Neuron (in vitro differentiated cells): ENCODE results near the gene KRTAP3-2.

Experiments used
- H2AFZ ChIP-seq: one replicate; pipeline ENCODE4 v1.6.1; 2013; ENCODE audit warnings: low read depth, mild to moderate bottlenecking, inconsistent platforms, low read length, moderate library complexity
- H3K27me3 ChIP-seq: one replicate; pipeline ENCODE4 v1.6.1; 2013; ENCODE audit warnings: low read length; ENCODE audit not compliant: insufficient read depth
- H3K36me3 ChIP-seq: one replicate; pipeline ENCODE4 v1.6.1; 2013; ENCODE audit warnings: low read length; ENCODE audit not compliant: insufficient read depth
- H3K4me1 ChIP-seq: one replicate; pipeline ENCODE4 v1.6.1; 2013; ENCODE audit warnings: low read length; ENCODE audit not compliant: insufficient read depth
- H3K4me3 ChIP-seq: 2 replicates; pipeline ENCODE4 v1.5.1; 2013; ENCODE audit warnings: mild to moderate bottlenecking, low read length, moderate library complexity
- H3K9me3 ChIP-seq: one replicate; pipeline ENCODE4 v1.6.1; 2013; ENCODE audit warnings: low read length

The KRTAP3-2 gene

DNA sequence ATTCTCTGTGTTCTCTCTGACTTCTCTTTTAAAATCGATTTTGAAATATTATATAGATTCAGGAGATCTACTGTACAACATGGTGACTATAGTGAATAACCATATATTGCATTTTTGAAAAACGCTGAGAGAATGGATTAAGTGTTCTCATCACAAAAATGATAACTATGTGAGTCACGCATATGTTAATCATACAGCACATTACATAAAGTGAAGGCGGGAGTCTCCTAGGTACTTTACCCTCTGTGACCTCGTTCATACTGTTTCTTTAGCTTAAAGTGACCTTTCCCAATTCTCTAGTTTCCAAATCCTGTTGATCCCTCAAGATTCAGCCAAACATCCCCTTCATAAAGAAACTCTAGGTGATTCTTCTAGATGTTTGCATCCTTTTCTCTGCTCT is 3.1 kb upstream of the KRTAP3-2 start:
- Histone ChIP-seq H3K36me3 (no peaks in the 10 kb centered on the region), H2AFZ (no peak overlapping the region), H3K4me3 (no peak overlapping the region), H3K9me3 (no peaks in the 10 kb centered on the region), H3K4me1 (no peaks in the 10 kb centered on the region), H3K27me3 (peaks cover 3% of the 10 kb centered on the region)

DNA sequence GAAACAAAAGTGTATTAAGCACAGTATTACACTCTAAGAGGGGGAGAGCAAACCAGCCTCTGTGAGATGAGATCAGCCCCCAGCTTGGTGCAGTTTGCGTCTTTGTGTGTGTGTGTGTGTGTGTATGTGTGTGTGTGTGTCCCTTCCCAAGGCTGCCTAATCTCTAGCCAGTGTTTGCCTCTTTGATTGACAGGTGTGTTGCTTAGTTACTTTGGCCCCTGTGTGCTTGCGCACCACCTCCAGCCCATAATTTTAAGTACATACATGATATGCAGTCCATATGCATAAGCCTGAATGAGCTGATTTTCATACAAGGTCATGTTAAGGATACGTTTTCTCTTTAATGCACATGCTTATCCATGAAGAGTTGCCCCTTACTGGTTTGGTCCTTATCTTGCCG is 2.1 kb upstream of the KRTAP3-2 start:
- Histone ChIP-seq H2AFZ (no peak overlapping the region), H3K36me3 (no peaks in the 10 kb centered on the region), H3K9me3 (no peaks in the 10 kb centered on the region), H3K4me1 (no peaks in the 10 kb centered on the region), H3K27me3 (peaks cover 3% of the 10 kb centered on the region), H3K4me3 (no peak overlapping the region)

DNA sequence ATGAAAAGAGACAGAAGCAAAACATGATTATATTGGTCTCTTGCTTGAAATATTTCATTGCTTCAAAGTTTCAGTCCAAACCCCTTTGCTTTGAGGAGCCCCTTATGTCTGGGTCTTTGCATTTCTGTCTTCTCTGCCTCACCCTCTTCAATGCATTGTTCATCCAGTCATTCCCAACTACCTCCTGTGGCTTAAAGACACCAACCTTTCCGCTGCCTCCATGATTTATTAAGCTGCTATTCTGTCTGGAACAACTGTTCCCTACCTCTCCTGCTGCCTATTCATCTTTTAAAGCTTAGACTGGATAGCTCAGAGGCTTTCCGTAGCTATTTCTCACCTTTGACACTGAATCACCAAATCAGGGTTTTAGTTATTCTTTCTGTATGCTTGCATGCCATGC is 2.3 kb downstream of the KRTAP3-2 start:
- Histone ChIP-seq H3K4me3 (no peak overlapping the region), H3K36me3 (no peaks in the 10 kb centered on the region), H3K27me3 (no peaks in the 10 kb centered on the region), H3K4me1 (no peaks in the 10 kb centered on the region), H3K9me3 (no peaks in the 10 kb centered on the region), H2AFZ (no peak overlapping the region)

DNA sequence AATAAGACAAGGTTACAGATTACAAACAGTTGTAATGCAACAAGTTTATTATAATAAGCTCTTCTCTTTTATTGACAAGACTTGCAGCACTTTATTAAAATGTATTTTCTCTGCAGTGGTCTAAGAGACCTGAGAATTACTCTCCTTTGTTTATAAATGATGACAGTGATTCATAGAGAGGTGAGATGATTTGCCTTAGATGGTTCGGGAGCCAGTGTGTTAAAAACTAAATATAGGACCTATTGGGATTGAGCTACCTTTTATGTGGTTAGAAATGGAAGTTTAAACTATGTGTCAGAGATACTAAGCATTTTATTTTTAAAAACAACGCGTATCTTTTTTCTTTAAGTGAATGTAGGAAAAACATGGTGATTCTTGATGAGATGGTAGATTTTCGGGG is 2.9 kb downstream of the KRTAP3-2 start:
- no peak overlapping the region for H2AFZ ChIP-seq

DNA sequence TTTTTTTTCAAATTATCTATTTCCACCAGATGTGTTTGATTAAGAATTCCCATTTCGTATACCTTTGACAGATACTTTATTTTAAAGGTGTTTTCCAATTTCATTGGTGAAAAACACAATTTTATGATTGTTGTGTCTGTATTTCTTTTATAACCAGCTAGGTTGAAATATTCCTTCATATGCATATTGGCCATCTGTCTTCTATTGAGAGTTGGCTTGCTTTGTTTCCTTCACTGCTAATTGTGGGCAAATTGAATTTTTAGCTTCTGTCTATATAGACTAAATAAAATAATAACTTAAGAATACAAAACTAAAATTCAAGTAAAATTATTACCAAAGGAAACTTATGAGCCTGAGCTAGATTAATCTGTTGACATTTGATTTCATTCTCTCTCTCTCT is 4.6 kb downstream of the KRTAP3-2 start:
- no peaks in the 10 kb centered on the region for H3K27me3 ChIP-seq
- H3K9me3 ChIP-seq: no peaks in the 10 kb centered on the region
- no peak overlapping the region for H2AFZ ChIP-seq
- no peaks in the 10 kb centered on the region for H3K4me1 ChIP-seq
- no peaks in the 10 kb centered on the region for H3K36me3 ChIP-seq
- no peak overlapping the region for H3K4me3 ChIP-seq

More for the DNA sequence above, 2.9 kb downstream of the KRTAP3-2 start:
- Histone ChIP-seq H3K36me3 (no peaks in the 10 kb centered on the region), H3K9me3 (no peaks in the 10 kb centered on the region), H3K4me1 (no peaks in the 10 kb centered on the region), H3K4me3 (no peak overlapping the region), H3K27me3 (no peaks in the 10 kb centered on the region)

DNA sequence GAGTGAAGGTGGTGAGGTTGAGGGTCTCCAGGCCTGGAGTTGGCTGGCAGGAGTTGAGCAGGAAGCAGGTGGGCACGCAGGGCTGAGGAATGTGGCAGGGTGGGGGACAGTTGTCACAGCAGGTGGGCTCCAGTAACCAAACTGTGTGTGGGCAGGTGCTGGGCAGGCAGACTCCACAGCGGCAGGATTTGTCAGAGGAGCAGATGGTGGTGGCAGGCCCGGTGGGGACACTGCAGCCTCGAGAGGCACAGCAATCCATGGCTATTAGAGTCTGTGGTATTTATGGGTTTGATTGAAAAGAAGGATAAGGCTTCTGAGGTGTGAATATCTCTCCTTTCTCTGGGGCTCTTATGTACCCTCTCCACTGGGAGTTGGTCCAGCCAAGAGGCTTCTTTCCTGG is 5.9 kb downstream of the KRTAP3-2 start, which contains the start of gene KRTAP3-3:
Gene KRTAP3-3, minus strand, starts transcription at position 326 of the 400 bp plus-strand sequence. Its CDS starts 67 bp downstream, at position 259.
- no peaks in the 10 kb centered on the region for H3K36me3 ChIP-seq
- no peaks in the 10 kb centered on the region for H3K27me3 ChIP-seq
- H3K4me1 ChIP-seq: no peaks in the 10 kb centered on the region
- H2AFZ ChIP-seq: no peak within 1 kb of the TSS
- no peaks in the 10 kb centered on the region for H3K9me3 ChIP-seq
- no peak within 1 kb of the TSS for H3K4me3 ChIP-seq

DNA sequence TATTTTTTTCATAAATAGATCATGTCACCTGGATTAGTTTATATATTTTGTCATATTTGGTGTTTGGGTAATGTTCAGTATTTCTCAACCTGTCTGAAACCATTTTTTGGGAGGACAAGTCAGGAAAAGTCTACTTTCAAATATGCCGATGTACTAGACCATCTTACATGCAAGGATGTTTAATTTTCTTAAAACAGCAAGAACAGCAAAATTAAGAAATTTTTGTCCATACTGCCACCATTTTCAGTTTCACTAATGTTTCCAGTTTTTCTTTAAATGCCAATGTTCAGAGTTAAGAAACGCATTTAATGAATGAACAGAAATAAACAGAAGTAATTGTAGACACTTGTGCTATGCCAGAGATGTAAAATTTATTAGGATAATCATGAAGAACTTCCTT is 6.6 kb downstream of the KRTAP3-2 start:
- Histone ChIP-seq H3K36me3 (no peaks in the 10 kb centered on the region), H2AFZ (no peak overlapping the region), H3K4me3 (no peak overlapping the region), H3K9me3 (no peaks in the 10 kb centered on the region), H3K27me3 (no peaks in the 10 kb centered on the region), H3K4me1 (no peaks in the 10 kb centered on the region)

DNA sequence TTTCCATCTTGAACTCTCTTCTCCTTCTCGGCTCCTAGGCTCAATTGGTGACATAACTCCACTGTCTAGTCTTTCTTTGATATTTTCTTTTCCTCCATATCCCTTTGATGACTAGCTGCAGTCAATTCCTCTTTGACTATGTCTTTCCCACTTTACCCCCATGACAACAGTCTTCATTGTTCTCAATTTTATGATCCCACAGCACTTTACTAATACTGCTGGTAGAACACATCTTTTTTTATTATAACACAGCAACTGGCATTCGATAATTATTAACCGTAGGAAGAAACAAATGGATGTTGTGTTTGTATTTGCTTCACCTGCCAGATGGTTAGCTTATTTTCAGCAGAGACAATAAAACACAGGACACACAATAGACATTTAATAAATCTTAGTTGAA is 7.0 kb downstream of the KRTAP3-2 start:
- Histone ChIP-seq H3K9me3 (no peaks in the 10 kb centered on the region), H3K4me1 (no peaks in the 10 kb centered on the region), H3K36me3 (no peaks in the 10 kb centered on the region), H3K27me3 (no peaks in the 10 kb centered on the region), H2AFZ (no peak overlapping the region), H3K4me3 (no peak overlapping the region)

DNA sequence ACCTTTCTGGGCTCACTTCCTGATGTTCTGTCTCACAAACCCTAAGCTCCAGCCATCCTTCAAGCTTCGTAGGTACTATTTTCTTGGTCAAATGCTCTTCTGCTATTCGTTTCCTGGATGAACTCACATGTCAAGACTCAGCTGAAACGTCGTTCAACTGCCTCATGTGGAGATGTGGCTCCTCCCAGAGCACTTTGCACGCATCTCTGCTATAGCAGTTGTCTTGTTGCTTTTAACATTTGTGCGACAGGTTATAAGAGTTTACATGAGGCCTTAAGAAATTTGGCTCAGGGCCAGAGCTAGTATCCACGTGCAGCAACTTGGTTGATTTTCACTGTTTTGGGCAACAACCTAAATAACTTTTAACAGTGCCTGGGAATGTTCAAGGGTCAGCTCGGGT is 12.8 kb downstream of the KRTAP3-2 start:
- Histone ChIP-seq H3K36me3 (no peaks in the 10 kb centered on the region), H3K27me3 (no peaks in the 10 kb centered on the region), H2AFZ (no peak overlapping the region), H3K9me3 (no peaks in the 10 kb centered on the region), H3K4me3 (no peak overlapping the region), H3K4me1 (no peaks in the 10 kb centered on the region)

DNA sequence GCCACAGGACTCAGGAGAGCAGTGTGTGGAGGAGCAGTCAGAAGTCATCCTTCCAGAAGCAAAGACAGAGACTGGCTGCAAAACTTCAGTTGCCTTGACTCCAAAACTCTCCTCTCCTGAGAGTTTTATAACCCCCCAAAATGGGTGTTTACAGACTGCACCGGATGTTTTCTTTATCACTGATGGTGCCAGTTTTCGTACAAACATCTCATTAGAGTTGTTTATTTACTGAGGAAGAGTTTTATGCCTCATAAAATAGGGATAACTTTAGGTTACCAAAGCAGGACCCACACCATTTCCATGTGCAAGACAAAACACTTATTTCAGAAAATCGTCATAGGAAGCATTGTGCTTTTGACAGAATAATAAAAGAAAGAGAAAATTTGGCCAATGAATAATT is 15.5 kb downstream of the KRTAP3-2 start, which contains the start of gene KRT40:
Gene KRT40, minus strand, starts transcription at position 101 of the 400 bp plus-strand sequence. Its CDS starts 53 bp downstream, at position 48.
- H3K36me3 ChIP-seq: no peaks in the 10 kb centered on the region
- no peak within 1 kb of the TSS for H2AFZ ChIP-seq

DNA sequence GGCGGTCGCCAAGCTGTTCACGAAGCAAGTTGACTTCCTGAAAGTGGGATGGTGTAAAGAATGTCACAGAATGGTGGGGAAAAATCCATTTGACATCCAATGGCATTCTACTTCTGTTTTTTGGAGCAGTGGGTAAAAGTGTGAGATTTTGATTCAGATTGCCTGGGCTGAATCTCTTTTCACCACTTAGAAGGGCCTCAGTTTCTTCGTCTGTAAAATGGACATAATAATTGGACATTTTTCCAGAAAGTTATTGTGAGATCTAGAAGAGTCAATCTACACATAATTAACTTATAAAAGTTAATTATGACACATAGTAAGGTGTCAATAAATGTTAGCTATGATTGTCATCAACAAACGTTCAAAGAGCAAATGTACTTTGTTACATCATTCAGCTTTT is 18.6 kb downstream of the KRTAP3-2 start:
- Histone ChIP-seq H3K4me1 (no peaks in the 10 kb centered on the region), H3K27me3 (no peaks in the 10 kb centered on the region), H2AFZ (no peak overlapping the region), H3K36me3 (no peaks in the 10 kb centered on the region), H3K4me3 (no peak overlapping the region), H3K9me3 (no peaks in the 10 kb centered on the region)

More for the DNA sequence above, 15.5 kb downstream of the KRTAP3-2 start, which contains the start of gene KRT40:
- H3K27me3 ChIP-seq: no peaks in the 10 kb centered on the region
- H3K9me3 ChIP-seq: no peaks in the 10 kb centered on the region
- H3K4me3 ChIP-seq: no peak within 1 kb of the TSS
- H3K4me1 ChIP-seq: no peaks in the 10 kb centered on the region

DNA sequence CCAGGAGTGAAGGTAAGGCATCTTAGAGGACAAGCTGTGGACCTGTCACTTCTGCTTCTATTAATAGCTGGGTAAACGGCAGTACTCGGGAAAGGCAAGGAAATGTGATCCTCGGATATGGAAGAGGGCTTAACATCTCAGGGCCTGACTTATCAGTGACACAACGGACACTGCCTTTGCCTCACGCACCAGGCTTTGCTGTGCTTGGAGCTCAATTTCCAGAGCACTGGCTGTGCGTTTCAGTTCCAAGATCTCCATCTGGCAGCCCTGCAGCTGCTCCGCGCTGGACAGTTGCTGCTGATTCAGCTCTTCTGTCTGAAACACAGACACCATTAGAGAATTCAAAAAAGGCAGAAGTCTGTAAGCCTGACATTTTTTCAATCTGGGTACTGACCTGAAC is 19.1 kb downstream of the KRTAP3-2 start:
- Histone ChIP-seq H3K27me3 (no peaks in the 10 kb centered on the region), H3K36me3 (no peaks in the 10 kb centered on the region), H3K4me1 (no peaks in the 10 kb centered on the region), H3K4me3 (no peak overlapping the region), H2AFZ (no peak overlapping the region), H3K9me3 (no peaks in the 10 kb centered on the region)

DNA sequence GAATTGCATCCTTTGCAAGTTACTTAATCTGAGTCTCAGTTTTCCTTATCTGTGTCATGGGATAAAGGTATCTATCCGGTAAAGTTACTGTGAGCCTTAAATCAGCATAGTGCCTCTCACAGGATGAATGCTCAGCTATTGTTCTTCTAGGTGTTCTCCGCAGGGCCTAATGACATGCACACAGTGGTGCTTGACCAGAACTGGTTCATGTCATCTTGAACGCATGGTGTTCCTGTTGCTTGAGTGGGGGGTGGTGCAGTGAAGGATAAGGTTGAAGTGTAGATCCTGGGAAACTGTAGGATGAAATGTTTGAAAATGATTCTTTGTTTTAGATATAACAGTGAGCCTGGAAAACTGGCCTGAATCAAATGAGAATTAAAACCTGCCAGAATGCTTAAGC is 19.6 kb downstream of the KRTAP3-2 start:
- no peaks in the 10 kb centered on the region for H3K4me1 ChIP-seq
- H3K4me3 ChIP-seq: no peak overlapping the region
- no peaks in the 10 kb centered on the region for H3K36me3 ChIP-seq

DNA sequence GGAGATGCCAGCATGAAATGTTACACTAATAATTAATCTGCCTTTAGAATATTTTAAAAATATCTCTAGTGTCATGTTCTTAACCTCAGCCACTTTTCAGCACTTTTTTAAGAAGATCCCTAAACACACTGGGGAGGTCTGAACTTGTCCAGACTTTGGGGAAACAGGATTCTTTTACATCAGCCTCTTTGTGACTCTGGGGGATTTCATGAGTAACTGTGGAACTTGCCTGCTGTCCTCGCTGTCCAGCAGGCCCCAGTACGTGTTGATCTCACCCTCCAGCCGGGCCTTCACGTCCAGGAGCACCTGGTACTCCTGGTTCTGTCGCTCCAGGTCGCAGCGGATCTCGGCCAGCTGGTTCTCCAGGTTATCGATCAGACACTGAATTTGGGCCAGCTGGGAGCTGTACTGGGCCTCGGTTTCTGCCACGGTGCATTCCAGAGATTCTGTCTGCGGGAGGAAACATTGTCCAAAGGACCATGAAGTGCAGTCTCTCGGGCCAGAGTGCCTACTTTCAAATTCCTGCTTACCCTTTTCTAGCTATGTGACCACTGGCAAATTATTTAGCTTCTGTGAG is 21.0 kb downstream of the KRTAP3-2 start:
- no peak overlapping the region for H2AFZ ChIP-seq
- no peak overlapping the region for H3K4me3 ChIP-seq
- H3K36me3 ChIP-seq: no peaks in the 10 kb centered on the region
- no peaks in the 10 kb centered on the region for H3K4me1 ChIP-seq
- no peaks in the 10 kb centered on the region for H3K9me3 ChIP-seq
- no peaks in the 10 kb centered on the region for H3K27me3 ChIP-seq

More for the DNA sequence above, 19.6 kb downstream of the KRTAP3-2 start:
- H2AFZ ChIP-seq: no peak overlapping the region
- no peaks in the 10 kb centered on the region for H3K9me3 ChIP-seq
- no peaks in the 10 kb centered on the region for H3K27me3 ChIP-seq
